HG02884 (cell line): ENCODE results near the gene CD83.

Experiments used
- ATAC-seq: cut with Tn5 transposase; IDR thresholded peaks from one replicate; pipeline ENCODE4 v1.9.1; 2021; ENCODE audit warnings: mild to moderate bottlenecking, moderate library complexity; ENCODE audit not compliant: unreplicated experiment

CD83 gene

DNA sequence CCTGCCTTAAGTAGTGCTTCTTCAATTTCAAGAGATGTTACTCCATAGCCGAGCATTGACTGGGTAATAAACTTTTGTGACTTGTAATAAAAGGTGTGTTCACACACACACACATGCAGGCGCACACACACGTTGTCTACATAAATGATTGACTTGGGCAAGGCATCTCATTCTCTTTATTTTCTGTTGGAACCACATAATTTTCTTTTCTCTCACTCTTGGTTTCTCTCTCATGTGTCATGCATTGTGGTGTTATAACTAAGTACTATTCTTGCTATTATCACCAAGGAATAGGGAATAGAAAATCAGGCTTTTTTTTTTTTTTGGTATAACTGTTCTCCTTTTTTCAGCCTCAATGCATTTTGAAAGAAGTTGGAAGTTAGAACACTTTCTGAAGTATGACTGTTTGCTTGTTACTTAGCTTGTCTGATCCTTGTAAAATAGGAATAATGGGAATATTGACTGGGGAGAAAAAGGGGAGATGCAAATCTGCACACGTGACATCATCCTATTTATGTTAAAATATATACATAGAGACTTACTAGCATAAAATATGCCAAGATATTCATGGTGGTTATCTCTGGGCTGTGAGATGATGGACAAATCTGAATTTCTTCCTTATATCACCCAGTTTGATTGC, 26.1 kb upstream of the CD83 start:
- no peak for ATAC-seq

DNA sequence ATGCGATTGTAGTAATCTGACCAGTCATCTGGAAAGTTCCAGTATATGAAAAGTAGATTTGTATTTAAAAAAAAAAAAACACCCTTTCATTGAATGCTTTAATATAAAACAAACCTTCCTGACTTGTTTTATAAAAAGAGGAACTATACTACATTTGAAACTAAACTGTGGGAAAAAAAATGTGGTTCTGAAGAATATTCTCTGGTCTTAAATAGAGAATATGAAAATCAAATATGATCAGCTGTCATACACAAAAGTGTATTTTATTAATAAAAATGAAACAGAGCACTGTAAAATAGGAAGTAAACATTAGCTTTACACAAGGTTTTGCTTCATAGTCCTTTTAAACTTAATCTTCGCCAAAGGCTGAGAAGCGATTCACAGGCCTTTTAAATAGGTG, 25.3 kb upstream of the CD83 start:
- no peak for ATAC-seq

DNA sequence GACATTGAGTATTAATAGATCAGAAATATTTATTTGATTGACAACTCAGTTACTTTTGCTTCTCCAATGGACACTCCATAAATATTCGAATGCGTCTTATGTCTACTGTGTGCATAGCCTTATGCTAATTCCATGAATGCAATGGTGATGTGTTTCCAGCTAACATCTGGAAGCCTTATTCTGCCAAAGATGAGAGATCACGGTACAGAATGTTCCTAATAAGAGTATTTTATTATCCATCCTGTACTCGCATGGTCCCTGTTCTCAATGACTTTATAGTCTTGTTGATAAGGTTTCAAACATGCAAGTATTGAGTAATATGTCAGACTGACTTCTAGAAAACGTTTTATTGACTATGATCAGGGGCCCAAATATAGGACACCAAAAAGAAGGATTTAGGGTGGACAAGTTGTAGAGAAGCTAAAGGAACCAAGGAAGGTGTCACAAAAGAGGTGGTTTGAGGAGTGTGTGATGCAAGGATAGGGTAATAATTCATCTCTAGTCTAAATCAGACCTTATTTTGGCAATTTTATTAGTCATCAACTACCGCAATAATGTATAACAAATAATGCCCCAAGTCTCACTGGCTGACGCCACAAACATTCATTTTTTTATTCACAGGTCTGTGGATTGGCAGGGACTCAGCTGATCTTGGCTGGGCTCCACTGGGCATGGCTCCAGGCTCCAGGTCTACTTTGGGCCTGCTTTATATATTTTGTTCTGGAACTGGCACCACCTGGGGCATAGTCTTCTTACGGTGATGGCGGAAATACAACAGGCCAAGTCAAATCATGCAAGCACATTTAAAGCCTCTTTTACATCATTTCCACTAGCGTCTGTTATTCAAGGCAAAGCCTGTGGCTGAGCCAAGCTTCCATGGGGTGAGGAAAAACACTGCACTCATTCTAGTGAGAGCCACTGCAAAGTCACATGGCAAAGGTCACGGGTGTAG, 24.5 kb upstream of the CD83 start:
- no peak for ATAC-seq

DNA sequence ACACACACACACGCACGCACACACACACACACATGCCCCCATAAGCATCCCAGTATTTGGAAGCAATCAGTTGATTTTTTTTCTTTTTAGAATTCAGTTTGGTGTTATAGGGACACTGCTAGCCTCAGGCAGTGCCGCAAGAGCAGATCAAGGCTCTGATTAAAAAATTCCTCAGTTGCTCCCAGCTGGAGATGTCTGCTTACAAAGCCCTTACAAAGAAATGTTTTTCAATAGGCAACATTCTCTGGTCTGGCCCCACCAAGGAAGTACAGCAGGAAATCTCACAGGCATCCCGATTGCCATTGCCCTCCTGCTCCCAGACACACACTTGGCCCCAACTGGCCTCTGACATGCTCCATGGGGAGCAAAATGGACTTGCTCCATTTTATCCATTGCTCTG, 22.9 kb upstream of the CD83 start:
- ATAC-seq = no peak

DNA sequence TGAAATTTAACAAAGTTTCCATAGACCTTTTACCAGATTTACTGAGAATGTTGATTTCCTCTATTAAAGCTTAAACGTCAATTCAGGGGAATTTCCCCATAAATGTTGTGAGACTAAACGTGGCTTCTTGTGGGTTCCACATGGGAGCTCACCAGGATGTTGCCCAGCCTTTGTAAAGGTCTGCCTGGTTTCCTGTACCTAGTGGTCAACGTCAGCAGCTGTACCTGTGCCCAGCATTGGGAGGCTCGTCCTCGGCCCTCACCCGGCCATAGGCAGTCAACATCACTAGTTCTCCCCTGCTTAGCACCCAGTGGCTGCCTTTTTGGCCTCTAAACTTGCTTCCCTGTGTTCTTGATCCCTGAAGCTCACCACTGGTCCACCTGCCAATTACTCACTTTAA, 22.1 kb upstream of the CD83 start:
- no peak for ATAC-seq

DNA sequence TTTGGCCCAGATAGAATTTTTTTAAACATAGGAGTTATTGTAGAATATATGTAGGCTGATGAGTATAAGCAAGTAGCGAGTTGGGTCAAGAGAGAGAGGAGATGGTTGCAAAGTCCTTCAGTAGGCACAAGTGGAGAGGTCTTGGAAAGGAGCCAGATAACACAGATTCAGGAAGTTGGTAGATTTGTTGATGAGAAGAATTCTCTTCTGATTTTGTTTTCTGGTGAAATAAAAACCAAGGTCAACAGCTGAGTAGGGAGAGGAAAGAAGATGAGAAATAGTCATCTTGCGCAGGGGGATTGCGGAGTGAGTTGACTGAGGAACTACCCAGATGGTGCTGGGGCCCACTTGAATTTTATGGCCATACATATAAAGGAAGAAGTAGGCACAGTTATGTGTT, 17.4 kb upstream of the CD83 start:
- no peak for ATAC-seq

DNA sequence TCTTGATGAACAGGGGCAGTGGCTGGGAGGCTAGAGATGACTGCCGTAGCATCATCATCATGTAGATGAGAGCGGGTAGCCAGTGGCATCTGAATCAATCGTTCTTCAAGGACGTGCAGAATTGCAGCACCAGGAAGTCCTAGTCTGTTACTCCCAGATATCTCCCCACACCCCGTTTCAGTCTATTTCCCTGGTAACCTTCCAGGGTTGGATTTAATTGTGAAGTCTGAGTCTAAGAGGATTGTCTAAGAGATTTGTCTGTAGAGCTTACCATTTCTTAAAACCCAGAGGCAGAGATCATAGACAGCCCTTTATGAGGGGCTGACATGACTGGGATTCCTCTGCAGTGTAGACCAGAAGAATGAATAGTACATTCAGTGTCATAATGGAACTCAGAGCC, 16.6 kb upstream of the CD83 start:
- no peak for ATAC-seq

DNA sequence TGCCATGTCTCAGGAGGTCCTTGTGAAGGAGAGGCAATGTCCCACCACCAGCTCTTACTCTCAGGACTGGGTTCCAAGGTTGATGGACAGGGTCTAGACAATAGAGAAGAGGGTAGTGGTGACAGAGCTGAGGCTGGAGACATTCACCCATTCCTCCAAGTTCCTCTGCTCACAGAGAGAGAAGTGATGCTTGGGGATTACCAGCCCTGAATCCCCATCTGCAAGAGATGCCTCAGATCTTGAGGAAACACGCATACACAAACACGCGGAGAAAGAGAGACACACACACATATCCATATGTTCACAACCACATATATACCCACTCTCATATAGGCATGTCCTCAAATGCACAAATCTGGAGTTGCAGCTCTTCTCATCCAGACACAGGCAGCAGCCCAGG, 15.2 kb upstream of the CD83 start:
- ATAC-seq = no peak

DNA sequence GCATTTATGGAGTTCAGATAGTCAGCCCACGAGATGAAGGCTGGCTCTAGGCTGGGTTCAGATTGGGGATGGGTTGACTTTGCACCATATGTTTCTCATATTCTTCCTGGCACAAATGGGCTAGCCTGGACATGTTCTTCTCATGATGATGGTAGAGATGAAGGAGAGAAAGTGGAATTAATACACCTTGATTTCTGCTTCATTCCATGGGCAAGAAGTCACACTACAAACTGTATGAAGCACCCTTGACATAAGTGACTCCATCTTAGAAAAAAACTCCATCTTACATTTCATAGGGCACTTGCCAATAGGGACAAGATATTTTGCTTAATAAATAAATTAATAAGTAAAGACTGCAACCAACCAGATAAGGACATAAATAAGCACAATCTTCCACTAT, 12.0 kb upstream of the CD83 start:
- ATAC-seq = no peak

DNA sequence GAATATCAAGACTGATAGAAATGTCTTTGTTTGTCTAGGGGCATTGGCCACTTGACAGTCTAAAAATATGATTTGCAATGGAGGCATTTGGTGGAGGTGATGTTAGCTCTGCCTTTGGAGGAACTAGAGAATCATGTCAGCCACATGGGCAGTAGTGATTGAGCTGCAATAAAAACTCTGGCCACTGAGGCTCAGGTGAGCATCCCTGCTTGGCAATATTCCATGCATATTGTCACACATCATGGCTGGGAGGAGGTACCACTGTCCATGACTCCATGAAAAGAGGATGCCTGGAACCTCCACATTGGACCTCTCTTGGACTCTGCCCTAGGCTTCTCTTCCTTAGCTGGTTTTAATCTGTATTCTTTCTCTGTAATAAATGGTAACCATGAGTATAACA, 10.6 kb upstream of the CD83 start:
- no peak for ATAC-seq

DNA sequence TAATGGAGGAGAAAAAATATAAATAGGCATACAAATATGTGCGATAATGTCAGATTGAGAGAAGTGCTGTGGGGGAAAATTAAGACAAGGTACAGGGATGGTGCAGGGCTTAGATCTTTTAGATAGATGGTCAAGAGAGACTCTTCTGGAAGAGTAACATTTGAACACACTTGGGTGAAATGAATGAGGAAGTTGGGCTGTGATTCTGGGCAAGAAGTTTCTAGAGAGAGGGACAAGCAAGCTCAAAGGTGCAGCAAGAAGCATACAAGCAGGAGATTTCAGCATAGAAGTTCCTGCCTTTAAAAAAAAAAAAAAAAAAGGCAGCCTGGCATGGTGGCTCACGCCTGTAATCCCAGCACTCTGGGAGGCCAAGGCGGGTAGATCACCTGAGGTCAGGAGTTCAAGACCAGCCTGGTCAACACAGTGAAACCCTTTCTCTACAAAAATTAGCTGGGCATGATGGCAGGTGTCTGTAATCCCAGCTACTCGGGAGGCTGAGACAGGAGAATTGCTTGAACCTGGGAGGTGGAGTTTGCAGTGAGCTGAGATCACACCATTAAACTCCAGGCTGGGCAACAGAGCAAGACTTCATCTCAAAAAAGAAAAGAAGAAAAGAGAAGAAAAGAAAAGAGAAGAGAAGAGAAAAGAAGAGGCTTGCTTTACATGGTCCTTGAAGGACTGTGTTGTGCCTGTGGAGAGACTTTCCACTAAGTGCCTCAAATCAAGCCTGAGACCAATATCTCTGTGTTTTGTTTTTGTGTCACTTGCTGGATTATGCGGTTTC, 9.7 kb upstream of the CD83 start:
- no peak for ATAC-seq

DNA sequence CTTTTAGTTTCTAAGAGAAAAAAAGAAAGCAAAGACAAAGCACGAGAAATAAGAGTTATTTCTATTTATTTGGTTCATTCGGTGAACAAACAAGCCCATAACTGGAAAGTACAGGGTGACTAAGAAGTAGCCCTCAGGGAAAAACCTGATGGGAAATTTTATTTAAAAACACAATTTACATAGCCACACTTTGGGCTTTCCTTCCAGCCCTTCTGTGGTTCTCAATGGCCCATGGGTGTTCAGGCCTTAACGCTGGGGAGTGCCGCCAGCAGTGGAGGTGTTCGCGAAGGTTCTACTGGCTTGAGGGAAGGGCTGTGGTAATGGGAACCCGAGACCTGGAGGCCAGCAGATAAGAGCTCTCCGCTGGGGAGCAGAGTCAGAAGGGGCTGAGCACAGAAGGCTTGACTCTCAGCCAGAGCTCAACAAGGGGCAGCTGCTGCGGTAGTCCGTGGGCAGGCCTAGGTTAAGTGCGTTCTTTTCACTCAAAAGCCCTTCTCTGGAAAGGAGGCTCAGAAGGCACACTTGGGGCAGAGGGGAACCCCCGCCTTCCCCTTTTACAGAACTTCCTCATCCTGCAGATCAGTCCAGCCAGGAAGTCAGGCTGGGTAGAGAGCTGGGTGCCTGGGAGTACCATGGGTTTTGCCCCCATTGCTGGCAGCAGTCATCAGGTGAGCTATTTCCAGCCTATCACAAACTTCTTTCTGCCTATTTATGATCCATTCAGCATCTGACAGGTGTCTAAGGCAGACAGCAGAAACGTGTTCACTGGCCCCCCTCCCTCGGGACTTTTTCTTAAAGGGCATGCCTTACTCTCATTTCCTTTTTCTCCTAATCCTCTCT, 8.8 kb upstream of the CD83 start:
- peak; percentile 51 for ATAC-seq

DNA sequence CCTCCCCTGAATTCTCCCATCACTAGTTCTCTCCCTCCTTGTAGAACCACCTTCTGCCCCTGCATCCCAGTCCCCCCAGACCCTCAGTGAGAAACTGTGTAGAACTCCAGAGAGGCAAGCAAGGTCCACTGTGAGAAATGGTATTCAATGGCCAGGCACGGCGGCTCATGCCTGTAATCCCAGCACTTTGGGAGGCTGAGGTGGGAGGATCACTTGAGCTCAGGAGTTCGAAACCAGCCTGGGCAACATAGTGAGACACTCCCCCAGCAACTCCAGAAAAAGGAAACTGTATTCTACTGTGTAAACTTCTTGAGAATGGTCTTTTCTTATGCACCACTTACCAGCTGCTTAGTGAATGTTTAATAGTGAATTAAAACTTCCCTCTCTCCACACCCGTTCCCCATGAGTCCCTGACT, 8.2 kb upstream of the CD83 start:
- ATAC-seq = no peak

DNA sequence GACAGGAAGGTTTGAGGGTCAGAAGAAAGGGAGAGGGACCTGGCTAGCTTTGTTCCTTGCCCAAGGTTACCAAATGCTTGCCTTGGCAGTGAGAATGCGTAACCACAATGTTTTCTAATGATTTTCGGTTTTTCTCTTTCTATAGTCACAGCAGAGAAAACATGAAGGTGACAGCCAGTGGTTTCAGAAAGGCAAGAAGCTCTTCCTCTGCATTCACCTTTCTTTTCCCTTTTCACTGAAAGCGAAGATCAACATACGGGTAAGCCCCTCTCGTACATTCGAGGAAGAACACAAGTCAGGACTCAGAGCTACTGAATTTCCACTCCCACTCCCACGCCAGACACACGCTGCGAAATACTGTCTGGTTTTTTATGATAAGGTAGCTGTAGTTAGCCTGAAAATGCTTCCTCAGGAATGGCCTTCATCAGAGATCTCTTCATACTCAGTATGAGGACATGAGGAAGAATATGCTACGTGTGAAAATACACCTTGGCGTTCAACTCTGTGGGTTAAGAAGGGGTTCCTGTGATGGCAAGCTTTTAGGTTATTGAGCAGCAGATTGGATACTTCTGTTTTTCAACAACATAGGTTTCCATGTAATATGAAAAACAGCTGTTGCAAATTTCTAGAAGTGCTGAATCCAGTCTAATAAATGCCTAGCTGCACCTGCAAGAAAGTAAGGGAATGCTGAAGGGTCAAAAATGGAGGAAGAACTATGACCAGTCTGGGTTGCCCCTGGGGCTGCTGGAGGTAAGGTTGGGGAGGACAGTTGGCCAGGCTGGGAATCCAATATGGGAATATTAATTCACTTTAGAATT, 7.4 kb upstream of the CD83 start:
- ATAC-seq = no peak

DNA sequence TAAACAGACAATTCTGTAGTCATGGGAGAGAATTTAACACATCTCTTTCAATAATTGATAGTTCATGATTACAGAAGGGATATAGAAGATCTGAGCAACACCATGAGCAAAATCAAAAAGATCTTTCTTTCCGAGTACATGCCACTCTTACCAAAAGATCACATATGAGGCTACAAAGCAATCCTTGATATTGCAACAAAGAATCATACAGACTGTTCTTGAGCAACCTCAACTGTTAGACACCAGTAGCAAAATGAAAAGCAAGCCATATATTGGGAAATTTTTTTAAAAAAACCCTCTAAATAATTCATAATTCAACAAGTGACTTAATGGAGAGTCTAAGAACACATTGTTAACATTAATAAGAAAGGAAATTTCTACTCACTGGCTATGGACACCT, 3.6 kb upstream of the CD83 start:
- no peak for ATAC-seq

DNA sequence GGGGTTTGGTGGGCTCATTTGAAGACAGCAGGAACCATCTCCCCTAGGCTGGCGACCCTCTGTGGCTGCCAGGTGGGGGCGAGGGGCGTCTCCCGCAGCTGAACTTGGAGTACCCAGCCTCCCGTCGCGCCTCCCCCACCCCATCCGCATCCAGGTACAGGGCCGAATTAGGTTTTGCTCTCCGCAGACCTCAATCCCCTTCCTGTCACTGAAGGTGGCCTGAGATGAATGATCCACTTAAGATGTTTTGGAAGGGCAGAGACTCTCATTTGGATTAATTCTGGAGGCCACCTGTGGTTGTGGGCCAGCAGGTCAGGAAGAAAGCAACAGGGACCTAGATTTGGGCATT, 493 bp downstream of the CD83 start:
- ATAC-seq = no peak

DNA sequence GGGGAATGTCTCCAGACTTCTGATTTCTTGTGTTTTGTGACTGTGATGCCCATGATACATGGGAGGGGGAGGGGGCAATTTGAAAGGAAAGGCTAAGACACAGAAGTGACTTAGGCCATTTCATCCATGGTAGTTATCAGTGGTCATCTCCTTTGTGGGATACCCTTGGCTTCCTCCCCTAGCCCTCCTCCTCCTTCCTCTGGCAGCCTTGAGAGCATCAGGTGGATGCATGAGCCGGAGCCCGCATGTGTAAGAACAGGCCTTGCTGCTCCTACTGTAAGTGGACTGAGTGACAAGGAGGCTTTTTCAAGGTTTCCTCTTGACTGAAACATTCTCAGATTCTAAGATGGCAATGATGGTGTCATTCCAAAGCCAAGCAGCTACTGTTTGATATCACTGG, 874 bp downstream of the CD83 start:
- ATAC-seq = no peak

DNA sequence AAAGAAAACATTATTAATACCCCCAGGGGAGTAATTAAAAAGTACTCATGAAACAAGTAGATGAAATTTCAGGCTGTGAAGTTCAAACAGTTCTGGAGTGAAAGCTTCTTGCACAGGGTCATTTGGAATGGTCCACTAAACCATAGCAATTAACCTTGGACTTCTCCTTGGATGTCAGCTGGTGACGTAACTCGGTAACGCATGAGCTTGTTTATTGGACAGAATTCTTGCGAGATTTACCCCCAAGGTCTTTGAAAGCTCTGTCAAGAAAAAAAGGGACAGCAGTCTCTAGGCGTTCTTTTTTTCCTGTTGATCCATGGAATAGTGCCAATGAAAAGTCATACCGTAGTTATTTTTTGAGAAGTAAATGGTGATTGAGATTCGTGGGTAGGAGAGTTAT, 2.2 kb downstream of the CD83 start:
- ATAC-seq = no peak

DNA sequence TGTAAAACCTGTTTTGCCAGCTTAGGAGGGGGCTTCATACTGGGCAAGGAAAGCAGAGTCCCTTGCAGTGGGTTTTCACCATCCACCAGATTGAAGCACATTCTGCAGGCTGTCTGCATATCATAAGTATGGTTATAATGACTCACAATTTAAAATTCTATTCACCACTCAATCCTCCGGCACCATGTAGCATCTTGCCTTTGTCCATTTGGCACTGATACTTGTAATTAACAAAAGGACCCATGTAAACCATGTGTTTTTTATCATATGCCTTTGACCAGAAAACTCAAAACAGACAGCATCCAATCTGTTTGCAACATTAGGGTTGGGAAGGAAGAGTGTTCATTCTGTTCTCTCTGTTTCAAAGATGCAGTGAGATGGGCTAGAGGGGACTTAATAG, 3.0 kb downstream of the CD83 start:
- ATAC-seq = no peak

DNA sequence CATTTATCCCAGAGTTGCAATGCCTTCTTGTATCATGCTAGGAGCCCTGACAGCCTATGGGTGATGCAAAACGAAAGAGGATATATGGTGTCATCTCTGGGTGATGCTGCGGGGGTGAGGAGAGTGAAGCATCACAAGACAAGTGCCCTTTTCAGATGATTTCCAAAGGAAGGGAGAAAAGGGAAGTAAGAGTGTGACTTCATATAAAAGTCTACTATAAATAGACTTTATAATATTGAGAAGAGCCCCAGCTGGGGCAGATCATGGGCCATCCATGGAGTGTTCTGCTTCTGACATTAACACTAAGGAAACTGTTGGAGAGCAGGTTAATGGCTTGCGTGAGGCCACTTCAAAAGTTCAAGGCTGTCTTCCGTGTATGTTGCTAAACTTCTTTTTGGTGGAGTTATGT, 4.4 kb downstream of the CD83 start:
- peak; percentile 67 for ATAC-seq
